Thymus (tissue), 11 donors: ENCODE data around the gene LRRTM4. TPM values are rescaled to one million over a fixed set of nuclear protein-coding genes. Genes with fewer than 3 reads are reported as not detected.
"Not testable (repeated sequence)": the region's sequence is repeated elsewhere in the genome, so short reads cannot be mapped to it uniquely, and the experiment has no call there.

Source experiments
- DNase-seq, 9 donors: peaks; one replicate each; pipeline ENCODE4 v3.0.0-alpha.2; 2013; ENCODE audit warnings: low spot score in 9 of 9, low read depth in 6 of 9, missing footprints in 1 of 9
- H3K27ac ChIP-seq, 2 donors: one replicate each; pipeline ENCODE4 v1.5.1; 2013; ENCODE audit warnings: control low read depth in 1 of 2, low read depth in 1 of 2, low read length in 1 of 2, mild to moderate bottlenecking in 1 of 2, moderate library complexity in 1 of 2
- H3K27me3 ChIP-seq, 2 donors: one replicate each; pipeline ENCODE4 v1.5.1; 2013; ENCODE audit warnings: low read length in 1 of 2; ENCODE audit not compliant: control insufficient read depth in 2 of 2, insufficient read depth in 1 of 2
- H3K36me3 ChIP-seq, 2 donors: one replicate each; pipeline ENCODE4 v1.5.1; 2013; ENCODE audit warnings: low read length in 1 of 2, mild to moderate bottlenecking in 1 of 2, moderate library complexity in 1 of 2; ENCODE audit not compliant: control insufficient read depth in 2 of 2, insufficient read depth in 2 of 2
- H3K4me1 ChIP-seq, 2 donors: one replicate each; pipeline ENCODE4 v1.5.1; 2013; ENCODE audit warnings: low read length in 2 of 2; ENCODE audit not compliant: control insufficient read depth in 2 of 2, insufficient read depth in 2 of 2
- H3K4me3 ChIP-seq, 2 donors: one replicate each; pipeline ENCODE4 v1.5.1; 2013; ENCODE audit warnings: low read length in 2 of 2, control low read depth in 1 of 2, mild to moderate bottlenecking in 1 of 2
- H3K9me3 ChIP-seq, 2 donors: one replicate each; pipeline ENCODE4 v1.5.1; 2013; ENCODE audit warnings: low read length in 1 of 2, mild to moderate bottlenecking in 1 of 2; ENCODE audit not compliant: control insufficient read depth in 2 of 2, insufficient read depth in 1 of 2
- WGBS: extraction: QIAGEN DNeasy Blood & Tissue Kit; methylation state at CpG from one replicate; pipeline ENCODE4 v1.1.7; 2013; 5-methylcytosine and 5-hydroxymethylcytosine counted together
- polyA plus RNA-seq: library from polyadenylated mRNA; stranded (reverse); fragments of 200-250 nt; gene quantifications from one replicate; pipeline ENCODE4 v1.2.3, GENCODE V29; 2013
- total RNA-seq: library from RNA; stranded (reverse); fragments of 120-200 nt; gene quantifications from one replicate; pipeline ENCODE4 v1.2.4, GENCODE V29; 2013
- donor health status: healthy.

LRRTM4 gene
- total and polyA plus RNA-seq, 2 donors, result 0.02 to 0.09 TPM

- Histone ChIP-seq H3K4me1 (no peaks in the 10 kb centered on the region), H3K4me3 (no peak overlapping the region), H3K27ac (no peak overlapping the region), H3K27me3 (no peaks in the 10 kb centered on the region), H3K36me3 (no peaks in the 10 kb centered on the region), H3K9me3 (no peaks in the 10 kb centered on the region)
- no peak for DNase-seq
- WGBS, result 74% methylated on average over 6 of the region's 6 CpGs
These were observed 417.6 kb downstream of the LRRTM4 start for GRCh38 chr2:77104554-77104953.

GRCh38 chr2:77102927-77103326 is 419.2 kb downstream of the LRRTM4 start:
- Histone ChIP-seq H3K36me3 (no peaks in the 10 kb centered on the region), H3K4me3 (no peak overlapping the region), H3K4me1 (no peaks in the 10 kb centered on the region), H3K9me3 (no peaks in the 10 kb centered on the region), H3K27me3 (no peaks in the 10 kb centered on the region), H3K27ac (no peak overlapping the region)
- WGBS, result 86% methylated on average over 2 of the region's 2 CpGs
- DNase-seq, result no peak

- Histone ChIP-seq H3K27ac (no peak overlapping the region), H3K4me1 (no peaks in the 10 kb centered on the region), H3K9me3 (no peaks in the 10 kb centered on the region), H3K4me3 (no peak overlapping the region), H3K27me3 (no peaks in the 10 kb centered on the region), H3K36me3 (no peaks in the 10 kb centered on the region)
- no peak for DNase-seq
- WGBS, result 86% methylated on average over 8 of the region's 8 CpGs
These were observed 420.3 kb downstream of the LRRTM4 start for GRCh38 chr2:77101796-77102452.

- Histone ChIP-seq H3K36me3 (no peaks in the 10 kb centered on the region), H3K9me3 (no peaks in the 10 kb centered on the region), H3K4me3 (no peak overlapping the region), H3K27ac (no peak overlapping the region), H3K4me1 (no peaks in the 10 kb centered on the region), H3K27me3 (no peaks in the 10 kb centered on the region)
- WGBS, result 96% methylated on average over 2 of the region's 2 CpGs
- DNase-seq, result no peak
These were observed 422.2 kb downstream of the LRRTM4 start for GRCh38 chr2:77099961-77100360.

- H3K27ac ChIP-seq, H3K36me3 ChIP-seq, H3K4me1 ChIP-seq, H3K9me3 ChIP-seq, H3K27me3 ChIP-seq, DNase-seq, H3K4me3 ChIP-seq: not testable (repeated sequence)
- 82% methylated on average over 8 of the region's 8 CpGs for WGBS
These were observed 426.7 kb downstream of the LRRTM4 start for GRCh38 chr2:77095525-77095924.

- H3K4me3 ChIP-seq, result no peak overlapping the region
- no peaks in the 10 kb centered on the region for H3K27me3 ChIP-seq
- no peak for DNase-seq
- H3K27ac ChIP-seq, result no peak overlapping the region
- H3K36me3 ChIP-seq, result no peaks in the 10 kb centered on the region
- no peaks in the 10 kb centered on the region for H3K4me1 ChIP-seq
- WGBS, result 81% methylated on average over 1 of the region's 1 CpG
- no peaks in the 10 kb centered on the region for H3K9me3 ChIP-seq
These were observed 427.1 kb downstream of the LRRTM4 start for GRCh38 chr2:77095096-77095495.

GRCh38 chr2:77088424-77088823 is 433.8 kb downstream of the LRRTM4 start:
- H3K27me3 ChIP-seq, H3K36me3 ChIP-seq, H3K4me3 ChIP-seq, DNase-seq, H3K27ac ChIP-seq, H3K4me1 ChIP-seq, H3K9me3 ChIP-seq: not testable (repeated sequence)
- WGBS, result 24% methylated on average over 13 of the region's 13 CpGs

GRCh38 chr2:77087987-77088414 is 434.2 kb downstream of the LRRTM4 start:
- Histone ChIP-seq H3K36me3 (no peaks in the 10 kb centered on the region), H3K27ac (no peak overlapping the region), H3K9me3 (no peaks in the 10 kb centered on the region), H3K27me3 (no peaks in the 10 kb centered on the region), H3K4me3 (no peak overlapping the region), H3K4me1 (no peaks in the 10 kb centered on the region)
- DNase-seq, result no peak
- WGBS, result 25% methylated on average over 6 of the region's 6 CpGs

GRCh38 chr2:77086478-77086877 is 435.7 kb downstream of the LRRTM4 start:
- H3K4me1 ChIP-seq, result no peaks in the 10 kb centered on the region
- WGBS, result 66% methylated on average over 8 of the region's 8 CpGs

More at GRCh38 chr2:77086478-77086877, 435.7 kb downstream of the LRRTM4 start:
- Histone ChIP-seq H3K9me3 (no peaks in the 10 kb centered on the region), H3K27ac (no peak overlapping the region), H3K27me3 (no peaks in the 10 kb centered on the region), H3K4me3 (no peak overlapping the region), H3K36me3 (no peaks in the 10 kb centered on the region)
- no peak for DNase-seq
